ENCODE results near the gene CCT8L2.
"Not testable (repeated sequence)": the region's sequence is repeated elsewhere in the genome, so short reads cannot be mapped to it uniquely, and the experiment has no call there.

Gene CCT8L2

DNA sequence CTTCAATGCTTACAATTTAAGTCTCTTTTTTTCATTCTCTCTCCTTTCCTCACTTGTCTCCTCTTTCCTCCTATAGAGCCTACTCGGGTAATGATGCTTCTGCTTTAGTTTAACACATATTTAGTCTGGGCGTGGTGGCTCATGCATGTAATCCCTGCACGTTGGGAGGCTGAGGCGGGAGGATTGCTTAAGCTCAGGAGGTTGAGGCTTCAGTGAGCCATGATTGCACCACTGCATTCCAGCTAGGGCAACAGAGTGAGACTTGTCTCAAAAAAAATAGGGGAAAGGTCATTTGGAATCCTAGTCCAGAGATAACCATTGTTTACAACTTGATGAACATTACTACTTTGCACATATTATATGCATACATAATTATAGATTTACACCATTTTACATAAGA lies 1.4 kb upstream of the CCT8L2 start:
- no peak for DNase-seq

DNA sequence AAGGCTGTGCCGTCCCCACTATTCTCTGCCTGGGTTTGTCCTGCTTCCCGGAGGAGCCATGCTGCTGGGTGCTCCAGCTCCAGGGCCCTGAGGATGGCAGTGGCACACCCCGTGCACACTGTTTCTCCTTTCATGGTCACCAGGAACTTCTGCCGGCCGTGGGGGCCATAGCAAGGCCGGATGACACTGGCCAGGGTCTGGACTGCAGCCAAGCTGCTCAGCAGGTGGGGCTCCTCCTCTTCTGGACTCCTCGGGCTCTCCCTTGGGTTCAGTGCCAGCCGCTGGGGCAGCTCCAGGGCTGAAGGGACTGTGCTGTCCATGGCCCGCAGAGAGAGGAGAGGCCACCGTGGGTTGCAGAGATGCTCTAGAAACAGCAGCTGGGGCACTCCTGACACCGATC lies 379 bp downstream of the CCT8L2 start:
- not testable (repeated sequence) for DNase-seq

DNA sequence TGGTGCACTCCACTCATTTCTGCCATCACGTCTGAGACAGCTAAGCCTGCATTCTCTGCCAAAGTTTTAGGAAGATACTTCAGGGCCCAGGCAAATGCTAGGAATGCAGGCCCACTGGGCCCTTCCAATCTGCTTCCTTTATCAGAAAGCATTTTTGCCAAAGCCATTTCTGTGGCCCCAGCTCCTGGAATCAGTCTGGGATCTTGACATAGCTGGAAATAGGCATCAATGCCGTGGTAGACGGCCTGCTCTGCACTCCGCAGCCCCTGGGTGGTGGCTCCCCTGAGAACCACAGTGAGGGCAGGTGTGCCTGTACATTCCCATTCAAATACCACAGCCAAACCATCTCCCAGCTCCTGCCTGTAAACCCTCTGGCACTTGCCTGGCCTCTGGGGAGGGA lies 1.5 kb downstream of the CCT8L2 start:
- DNase-seq, result not testable (repeated sequence)

DNA sequence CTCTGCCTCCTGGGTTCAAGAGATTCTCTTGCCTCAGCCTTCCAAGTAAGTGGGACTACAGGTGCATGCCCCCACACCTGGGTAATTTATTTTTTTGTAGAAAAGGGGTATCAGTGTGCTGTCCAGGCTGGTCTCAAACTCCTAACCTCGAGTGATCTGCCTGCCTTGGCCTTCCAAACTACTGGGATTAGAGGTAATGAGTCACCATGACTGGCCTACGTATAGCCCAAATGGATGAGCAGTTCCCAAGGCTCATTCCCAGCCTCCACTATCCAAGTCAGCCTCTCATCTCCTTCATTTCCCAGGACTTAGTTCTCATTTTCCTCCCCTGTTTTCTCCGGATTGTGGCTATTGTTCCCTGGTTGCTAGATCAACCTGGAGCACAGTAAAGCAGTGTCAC lies 5.6 kb downstream of the CCT8L2 start:
- no peak for DNase-seq

DNA sequence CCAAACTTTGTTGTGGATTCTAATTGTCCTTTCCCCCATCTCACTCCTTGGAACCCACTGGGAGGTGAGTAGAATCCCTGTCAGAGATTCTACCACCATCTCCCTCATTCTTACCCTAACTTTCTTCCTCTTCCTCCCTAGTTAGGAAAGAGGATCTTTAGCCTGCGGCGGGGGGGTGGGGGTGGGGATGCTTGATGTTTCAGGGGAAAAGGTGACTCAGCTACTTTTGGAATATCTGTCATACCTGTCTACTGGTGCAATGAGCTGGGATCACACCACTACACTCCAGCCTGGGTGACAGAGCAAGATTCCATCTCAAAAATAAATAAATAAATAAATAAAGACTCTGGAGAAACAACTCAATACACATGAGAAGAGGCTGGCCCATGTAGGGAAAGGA lies 6.4 kb downstream of the CCT8L2 start:
- DNase-seq, result no peak

DNA sequence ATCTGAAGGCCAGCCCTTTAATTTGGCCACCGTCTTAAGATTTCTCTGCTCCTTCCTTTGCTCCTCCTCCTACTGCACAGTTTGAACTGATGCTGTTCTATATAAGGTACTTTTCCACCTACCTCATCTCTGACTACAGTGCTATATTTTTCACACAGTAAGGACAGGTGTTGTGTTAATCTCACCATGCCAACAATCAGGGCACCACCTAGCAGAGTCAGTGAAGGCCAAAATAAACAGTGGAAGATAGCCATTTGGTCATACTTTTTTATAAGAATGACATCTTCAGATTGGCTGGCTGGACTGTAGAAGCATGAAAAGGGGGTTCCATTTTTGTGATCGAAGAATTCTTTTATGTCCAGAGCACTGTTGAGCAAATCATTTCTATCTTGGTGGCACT lies 11.7 kb downstream of the CCT8L2 start:
- not testable (repeated sequence) for DNase-seq

DNA sequence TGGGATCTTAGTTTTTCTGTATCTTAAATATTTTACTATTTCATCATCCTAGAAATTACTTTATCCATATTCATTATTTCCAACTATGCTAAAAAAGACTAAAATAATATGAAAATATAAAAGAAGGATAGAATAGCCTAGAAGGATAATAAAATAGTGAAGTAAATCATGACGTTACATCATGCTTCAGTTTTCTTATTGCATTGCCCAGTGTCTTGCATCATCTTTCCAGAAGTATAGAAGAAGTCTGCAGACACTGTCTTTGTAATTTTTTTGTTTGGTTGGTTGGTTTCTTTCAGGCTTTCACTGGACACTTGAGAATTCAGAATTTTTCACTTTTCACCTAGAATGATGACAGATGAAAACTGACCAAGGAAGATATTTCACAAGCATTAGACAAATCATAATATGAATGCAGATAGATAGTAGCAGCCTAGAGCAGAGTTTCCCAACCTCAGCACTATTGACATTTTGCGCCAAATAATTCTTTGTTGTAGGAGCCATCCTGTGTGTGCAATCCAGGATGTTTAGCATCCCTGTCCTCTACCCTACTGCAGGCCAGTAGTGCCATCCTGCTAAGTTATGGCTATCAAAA lies 23.3 kb downstream of the CCT8L2 start:
- not testable (repeated sequence) for DNase-seq

DNA sequence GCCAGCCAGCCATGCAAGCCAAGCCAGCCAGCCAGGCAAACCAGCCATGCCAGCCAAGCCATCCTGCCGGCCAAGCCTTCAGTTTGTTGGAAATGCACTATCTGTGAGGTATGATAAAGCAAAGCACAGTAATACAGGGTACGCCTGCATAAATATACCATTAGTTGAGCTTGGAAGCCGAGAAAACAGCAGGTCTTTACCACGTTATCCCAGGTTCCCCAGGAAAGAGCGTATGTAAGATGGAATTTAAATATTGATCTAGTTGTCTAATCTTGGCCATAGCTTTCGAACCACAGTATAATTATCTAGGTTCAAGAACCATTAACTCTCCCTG lies 24.2 kb downstream of the CCT8L2 start:
- DNase-seq, result no peak

DNA sequence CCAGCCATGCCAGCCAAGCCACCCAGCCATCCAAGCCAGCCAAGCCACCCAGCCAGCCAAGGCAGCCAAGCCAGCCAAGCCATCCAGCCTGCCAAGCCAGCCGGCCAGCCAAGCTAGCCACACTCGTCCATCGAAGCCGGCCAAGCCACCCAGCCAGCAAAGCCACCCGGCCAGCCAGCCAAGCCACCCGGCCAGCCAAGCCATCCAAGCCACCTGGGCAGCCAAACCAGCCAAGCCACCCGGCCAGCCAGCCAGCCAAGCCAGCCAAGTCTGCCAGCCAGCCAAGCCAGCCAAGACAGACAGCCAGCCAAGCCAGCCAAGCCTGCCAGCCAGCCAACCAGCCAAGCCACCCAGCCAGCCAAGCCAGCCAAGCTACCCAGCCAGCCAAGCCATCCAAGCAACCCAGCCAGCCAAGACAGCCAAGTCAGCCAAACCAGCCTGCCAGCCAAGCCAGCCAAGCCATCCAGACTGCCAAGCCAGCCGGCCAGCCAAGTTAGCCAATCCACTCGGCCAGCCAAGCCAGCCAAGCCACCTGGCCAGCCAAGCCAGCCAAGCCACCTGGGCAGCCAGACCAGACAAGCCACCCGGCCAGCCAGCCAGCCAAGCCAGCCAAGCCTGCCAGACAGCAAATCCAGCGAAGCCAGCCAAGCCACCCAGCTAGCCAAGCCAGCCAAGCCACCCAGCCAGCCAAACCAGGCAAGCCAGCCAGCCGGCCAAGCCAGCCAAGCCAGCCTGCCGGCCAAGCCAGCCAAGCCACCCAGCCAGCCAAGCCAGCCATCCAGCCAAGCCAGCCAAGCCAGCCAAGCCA lies 24.8 kb downstream of the CCT8L2 start:
- DNase-seq, result not testable (repeated sequence)

DNA sequence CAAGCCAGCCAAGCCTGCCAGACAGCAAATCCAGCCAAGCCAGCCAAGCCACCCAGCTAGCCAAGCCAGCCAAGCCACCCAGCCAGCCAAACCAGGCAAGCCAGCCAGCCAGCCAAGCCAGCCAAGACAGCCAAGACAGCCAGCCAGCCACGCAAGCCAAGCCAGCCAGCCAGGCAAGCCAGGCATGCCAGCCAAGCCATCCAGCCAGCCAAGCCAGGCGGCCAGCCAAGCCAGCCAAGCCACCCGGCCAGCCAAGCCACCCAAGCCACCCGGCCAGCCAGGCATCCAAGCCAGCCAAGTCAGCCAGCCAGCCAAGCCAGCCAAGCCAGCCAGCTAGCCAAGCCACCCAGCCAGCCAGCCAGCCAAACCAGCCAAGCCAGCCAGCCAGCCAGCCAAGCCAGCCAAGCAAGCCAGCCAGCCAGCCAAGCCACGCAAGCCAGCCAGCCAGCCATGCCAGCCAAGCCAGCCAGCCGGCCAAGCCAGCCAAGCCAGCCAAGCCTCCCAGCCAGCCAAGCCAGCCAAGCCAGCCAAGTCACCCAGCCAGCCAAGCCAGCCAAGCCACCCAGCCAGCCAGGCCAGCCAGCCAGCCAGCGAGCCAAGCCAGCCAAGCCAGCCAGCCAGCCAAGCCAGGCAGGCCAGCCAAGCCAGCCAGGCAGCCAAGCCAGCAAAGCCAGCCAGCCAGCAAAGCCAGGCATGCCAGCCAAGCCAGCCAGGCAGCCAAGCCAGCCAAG lies 26.0 kb downstream of the CCT8L2 start:
- DNase-seq, result not testable (repeated sequence)

DNA sequence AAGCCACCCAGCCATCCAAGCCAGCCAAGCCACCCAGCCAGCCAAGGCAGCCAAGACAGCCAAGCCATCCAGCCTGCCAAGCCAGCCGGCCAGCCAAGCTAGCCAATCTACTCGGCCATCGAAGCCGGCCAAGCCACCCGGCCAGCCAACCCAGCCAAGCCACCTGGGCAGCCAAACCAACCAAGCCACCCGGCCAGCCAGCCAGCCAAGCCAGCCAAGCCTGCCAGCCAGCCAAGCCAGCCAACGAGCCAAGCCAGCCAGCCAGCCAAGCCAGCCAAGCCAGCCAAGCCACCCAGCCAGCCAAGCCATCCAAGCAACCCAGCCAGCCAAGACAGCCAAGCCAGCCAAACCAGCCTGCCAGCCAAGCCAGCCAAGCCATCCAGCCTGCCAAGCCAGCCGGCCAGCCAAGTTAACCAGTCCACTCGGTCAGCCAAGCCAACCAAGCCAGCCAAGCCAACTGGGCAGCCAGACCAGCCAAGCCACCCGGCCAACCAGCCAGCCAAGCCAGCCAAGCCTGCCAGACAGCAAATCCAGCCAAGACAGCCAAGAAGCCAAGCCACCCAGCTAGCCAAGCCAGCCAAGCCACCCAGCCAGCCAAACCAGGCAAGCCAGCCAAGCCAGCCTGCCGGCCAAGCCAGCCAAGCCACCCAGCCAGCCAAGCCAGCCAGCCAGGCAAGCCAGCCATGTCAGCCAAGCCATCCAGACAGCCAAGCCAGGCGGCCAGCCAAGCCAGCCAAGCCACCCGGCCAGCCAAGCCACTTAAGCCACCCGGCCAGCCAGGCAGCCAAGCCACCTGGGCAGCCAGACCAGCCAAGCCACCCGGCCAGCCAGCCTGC lies 26.8 kb downstream of the CCT8L2 start:
- not testable (repeated sequence) for DNase-seq

DNA sequence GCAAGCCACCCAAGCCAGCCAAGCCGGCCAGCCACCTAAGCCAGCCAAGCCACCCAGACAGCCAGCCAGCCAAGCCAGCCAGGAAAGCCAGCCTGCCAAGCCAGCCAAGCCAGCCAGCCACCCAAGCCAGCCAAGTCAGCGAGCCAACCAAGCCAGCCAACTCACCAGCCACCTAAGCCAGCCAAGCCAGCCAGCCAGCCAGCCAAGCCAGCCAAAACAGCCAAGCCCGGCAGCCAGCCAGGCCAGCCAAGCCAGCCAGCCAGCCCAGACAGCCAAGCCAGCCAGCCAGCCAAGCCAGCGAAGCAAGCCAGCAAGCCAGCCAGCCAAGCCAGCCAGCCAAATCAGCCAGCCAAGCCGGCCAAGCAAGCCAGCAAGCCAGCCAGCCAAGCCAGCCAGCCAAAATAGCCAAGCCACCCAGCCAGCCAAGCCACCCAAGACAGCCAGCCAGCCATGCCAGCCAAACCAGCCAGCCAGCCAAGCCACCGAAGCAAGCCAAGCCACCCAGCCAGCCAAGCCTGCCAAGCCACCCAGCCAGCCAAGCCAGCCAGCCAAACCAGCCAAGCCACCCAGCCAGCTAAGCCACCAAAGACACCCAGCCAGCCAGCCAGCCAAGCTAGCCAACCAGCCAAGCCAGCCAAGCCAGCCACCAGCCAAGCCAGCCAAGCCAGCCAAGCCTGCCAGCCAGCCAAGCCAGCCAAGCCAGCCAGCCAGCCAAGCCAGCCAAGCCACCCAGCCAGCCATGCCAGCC lies 27.6 kb downstream of the CCT8L2 start:
- not testable (repeated sequence) for DNase-seq

DNA sequence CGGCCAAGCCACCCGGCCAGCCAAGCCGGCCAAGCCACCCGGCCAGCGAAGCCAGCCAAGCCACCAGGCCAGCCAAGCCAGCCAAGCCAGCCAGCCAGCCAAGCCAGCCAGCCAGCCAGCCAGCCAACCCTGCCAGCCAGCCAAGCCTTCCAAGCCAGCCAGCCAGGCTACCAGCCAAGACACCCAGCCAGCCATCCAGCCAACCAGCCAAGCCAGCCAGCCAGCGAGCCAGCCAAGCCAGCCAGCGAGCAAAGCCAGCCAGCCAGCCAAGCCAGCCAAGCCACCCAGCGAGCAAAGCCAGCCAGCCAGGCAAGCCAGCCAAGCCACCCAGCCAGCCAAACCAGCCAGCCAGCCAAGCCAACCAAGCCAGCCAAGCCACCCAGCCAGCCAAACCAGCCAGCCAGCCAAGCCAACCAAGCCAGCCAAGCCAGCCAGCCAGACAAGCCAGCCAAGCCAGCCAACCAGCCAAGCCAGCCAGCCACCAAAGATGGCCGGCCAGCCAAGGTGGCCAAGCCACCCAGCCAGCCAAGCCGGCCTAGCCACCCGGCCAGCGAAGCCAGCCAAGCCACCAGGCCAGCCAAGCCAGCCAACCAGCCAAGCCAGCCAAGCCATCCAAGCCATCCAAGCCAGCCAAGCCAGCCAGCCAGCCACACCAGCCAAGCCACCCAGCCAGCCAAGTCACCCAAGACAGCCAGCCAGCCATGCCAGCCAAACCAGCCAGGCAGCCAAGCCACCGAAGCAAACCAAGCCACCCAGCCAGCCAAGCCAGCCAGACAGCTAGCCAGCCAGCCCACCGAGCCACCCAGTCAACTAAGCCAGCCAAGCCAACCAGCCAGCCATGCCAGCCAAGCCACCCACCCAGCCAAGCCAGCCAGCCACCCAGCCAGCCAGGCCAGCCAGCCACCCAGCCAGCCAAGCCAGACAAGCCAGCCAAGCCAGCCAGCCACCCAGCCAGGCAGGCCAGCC lies 28.8 kb downstream of the CCT8L2 start:
- DNase-seq, result no peak

DNA sequence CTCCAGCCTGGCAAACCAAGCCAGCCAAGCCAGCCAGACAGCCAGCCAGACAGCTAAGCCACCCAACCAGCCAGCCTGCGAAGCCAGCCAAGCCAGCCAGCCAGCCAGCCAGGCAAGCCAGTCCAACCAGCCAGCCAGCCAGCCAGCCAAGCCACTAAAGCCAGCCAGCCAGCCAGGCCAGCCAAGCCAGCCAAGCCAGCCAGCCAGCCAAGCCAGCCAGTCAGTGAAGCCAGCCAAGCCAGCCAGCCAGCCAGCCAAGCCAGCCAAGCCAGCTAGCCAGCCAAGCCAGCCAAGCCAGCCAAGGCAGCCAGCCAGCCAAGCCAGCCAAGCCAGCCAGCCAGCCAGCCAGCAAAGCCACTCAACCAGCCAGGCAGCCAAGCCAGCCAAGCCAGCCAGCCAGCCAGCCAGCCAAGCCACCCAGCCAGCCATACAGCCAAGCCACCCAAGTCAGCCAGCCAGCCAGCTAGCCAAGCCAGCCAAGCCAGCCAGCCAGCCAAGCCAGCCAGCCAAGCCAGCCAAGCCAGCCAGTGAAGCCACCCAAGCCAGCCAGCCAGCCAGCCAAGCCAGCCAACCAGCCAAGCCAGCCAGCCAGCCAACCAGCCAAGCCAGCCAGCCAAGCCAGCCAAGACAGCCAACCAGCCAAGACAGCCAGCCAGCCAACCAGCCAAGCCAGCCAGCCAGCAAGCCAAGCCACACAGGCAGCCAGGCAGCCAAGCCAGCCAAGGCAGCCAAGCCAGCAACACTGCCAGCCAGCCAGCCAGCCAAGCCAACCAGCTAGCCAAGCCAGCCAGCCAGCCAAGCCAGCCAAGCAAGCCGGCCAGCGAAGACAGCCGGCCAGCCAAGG lies 29.7 kb downstream of the CCT8L2 start:
- no peak for DNase-seq

DNA sequence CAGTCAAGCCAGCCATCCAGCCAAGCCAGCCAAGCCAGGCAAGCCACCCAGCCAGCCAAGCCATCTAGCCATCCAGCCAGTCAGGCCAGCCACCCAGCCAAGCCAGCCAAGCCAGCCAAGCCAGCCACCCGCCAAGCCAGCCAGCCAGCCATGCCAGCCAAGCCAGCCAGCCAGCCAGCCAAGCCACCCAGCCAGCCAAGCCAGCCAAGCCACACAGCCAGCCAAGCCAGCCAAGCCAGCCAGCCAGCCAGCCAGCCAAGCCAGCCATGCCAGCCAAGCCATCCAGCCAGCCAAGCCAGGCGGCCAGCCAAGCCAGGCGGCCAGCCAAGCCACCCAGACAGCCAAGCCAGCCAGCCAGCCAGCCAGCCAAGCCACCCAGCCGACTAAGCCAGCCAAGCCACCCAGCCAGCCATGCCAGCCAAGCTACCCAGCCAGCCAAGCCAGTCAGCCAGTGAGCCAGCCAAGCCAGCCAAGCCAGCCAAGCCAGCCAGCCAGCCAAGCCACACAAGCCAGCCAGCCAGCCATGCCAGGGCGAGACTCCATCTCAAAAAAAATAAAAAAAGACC lies 31.4 kb downstream of the CCT8L2 start:
- not testable (repeated sequence) for DNase-seq

DNA sequence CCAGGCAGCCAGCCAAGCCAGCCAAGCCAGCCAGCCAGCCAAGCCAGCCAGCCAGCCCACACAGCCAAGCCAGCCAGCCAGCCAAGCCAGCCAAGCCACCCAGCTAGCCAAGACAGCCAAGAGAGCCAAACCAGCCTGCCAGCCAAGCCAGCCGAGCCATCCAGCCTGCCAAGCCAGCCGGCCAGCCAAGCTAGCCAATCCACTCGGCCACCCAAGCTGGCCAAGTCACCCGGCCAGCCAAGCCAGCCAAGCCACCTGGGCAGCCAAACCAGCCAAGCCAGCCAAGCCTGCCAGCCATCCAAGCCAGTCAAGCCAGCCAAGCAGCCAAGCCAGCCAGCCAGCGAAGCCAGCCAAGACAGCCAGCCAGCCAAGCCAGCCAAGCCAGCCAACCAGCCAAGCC lies 32.0 kb downstream of the CCT8L2 start:
- not testable (repeated sequence) for DNase-seq

DNA sequence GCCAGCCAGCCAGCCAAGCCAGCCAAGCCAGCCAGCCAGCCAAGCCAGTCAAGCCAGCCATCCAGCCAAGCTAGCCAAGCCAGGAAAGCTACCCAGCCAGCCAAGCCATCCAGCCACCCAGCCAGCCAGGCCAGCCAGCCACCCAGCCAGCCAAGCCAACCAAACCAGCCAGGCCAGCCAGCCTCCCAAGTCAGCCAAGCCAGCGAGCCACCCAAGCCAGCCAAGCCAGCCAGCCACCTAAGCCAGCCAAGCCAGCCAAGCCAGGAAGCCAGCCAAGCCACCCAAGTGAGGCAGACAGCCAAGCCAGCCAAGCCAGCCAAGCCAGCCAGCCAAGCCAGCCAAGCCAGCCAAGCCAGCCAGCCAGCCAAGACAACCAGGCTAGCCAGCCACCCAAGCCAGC lies 32.6 kb downstream of the CCT8L2 start:
- not testable (repeated sequence) for DNase-seq

DNA sequence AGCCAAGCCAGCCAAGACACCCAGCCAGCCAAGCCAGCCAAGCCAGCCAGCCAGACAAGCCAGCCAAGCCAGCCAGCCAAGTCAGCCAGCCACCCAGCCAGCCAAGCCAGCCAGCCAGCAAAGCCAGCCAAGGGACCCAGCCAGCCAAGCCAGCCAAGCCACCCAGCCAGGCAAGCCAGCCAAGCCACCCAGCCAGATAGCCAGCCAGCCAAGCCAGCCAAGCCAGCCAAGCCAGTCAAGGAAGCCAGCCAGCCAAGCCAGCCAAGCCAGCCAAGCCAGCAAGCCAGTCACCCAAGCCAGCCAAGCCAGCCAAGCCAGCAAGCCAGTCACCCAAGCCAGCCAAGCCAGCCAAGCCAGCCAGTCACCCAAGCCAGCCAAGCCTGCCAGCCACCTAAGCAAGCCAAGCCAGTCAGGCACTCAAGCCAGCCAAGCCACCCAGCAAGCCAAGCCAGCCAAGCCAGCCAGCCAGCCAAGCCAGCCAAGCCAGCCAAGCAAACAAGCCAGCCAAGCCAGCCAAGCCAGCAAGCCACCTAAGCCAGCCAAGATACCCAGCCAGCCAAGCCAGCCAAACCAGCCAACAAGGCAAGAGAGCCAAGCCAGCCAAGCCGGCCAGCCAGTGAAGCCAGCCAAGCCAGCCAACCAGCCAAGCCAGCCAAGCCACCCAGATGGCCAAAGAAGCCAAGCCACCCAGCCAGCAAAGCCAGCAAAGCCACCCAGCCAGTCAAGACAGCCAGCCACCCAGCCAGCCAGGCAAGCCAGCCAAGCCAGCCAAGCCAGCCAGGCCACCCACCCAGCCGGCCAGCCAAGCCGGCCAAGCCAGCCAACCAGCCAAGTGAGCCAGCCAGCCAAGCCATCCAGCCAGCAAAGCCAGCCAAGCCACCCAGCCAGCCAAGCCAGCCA lies 33.3 kb downstream of the CCT8L2 start:
- DNase-seq, result no peak

Data from NCI-H69 (cell line).